Measurements from ENCODE around the gene GID8.
A peak's percentile ranks its signal among the peaks of the same experiment; 100 is the strongest.

GID8 gene

GRCh38 chr20:62938105-62938888 is at the start of gene GID8:
TSS of gene GID8 (plus strand) at chr20:62938147. CDS start at chr20:62941503, 3,356 bp downstream.
- DNase-seq: peak; percentile 28 to 31

GRCh38 chr20:62888406-62888805 is 49.5 kb upstream of the GID8 start:
- no peak for DNase-seq

DNA sequence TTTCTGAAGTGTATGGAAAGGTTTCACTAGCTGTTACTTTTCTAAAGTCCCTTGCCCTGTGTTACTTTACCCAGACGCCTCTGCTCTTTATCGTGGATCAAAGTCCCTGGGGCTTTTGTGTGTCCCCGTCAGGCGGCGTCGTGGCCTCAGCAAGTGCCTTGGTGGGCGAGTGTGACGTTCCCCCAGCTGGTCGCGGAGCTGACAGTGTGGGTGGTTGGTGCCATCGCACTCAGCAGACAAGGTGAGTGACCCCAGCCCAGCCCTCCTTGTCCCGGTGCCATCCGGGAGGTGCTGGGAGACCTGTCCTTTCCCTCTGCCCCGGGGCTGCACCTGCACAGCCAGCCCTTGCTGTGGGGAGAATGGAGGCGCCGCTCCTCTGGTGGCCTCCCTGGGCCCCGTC is 49.0 kb upstream of the GID8 start:
- no peak for DNase-seq

GRCh38 chr20:62889411-62889810 is 48.5 kb upstream of the GID8 start:
- DNase-seq: no peak

- DNase-seq: no peak
These were observed 48.1 kb upstream of the GID8 start for GRCh38 chr20:62889871-62890270.

- DNase-seq: no peak
These were observed 47.5 kb upstream of the GID8 start for GRCh38 chr20:62890444-62890843.

- peak in 1 of 2 experiments; percentile 22 for DNase-seq
These were observed 46.8 kb upstream of the GID8 start for GRCh38 chr20:62891111-62891510.

GRCh38 chr20:62892348-62893304 is 45.3 kb upstream of the GID8 start:
- no peak for DNase-seq

GRCh38 chr20:62893700-62894099 is 44.2 kb upstream of the GID8 start:
- DNase-seq: no peak

- DNase-seq: no peak
These were observed 43.7 kb upstream of the GID8 start for GRCh38 chr20:62894261-62894660.

DNA sequence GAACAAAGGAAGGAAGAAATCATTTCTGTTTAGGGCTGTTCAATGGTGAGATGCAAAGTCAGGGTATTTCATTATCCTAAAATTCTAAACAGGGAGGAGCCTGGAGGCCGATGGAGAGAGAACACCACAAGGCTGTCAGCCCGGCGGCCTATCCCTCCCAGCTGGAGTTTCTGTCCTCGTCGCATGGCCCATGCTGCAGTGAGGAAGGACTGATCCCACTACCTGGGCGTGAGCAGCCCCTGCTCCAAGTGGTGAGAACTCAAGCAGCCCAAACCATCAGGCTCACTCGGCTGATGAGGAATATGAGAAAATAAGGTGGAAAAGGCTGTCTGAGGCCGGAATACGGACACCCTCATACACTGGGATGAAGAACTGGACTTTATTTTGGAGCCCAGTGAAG is 42.4 kb upstream of the GID8 start:
- DNase-seq: no peak

DNA sequence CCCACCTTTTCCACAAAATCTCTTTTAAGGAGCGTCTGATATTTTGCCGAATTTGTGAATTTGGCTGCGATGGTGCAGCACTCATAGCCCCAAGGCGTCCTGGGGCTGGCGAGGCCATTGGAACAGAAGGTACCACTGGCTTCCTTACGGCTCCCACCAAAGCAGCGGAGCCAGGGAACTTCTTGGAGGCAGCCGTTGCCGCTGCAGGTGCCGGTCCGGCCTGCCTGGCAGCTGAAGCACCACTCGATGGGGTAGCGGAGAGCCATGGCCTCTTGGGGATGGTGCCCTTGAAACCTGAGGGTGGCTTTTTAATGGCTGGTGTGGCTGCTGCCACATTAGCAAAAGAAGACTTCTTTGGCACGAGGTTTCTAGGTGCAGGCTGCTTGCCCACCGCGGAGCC is 41.4 kb upstream of the GID8 start:
- no peak for DNase-seq

DNA sequence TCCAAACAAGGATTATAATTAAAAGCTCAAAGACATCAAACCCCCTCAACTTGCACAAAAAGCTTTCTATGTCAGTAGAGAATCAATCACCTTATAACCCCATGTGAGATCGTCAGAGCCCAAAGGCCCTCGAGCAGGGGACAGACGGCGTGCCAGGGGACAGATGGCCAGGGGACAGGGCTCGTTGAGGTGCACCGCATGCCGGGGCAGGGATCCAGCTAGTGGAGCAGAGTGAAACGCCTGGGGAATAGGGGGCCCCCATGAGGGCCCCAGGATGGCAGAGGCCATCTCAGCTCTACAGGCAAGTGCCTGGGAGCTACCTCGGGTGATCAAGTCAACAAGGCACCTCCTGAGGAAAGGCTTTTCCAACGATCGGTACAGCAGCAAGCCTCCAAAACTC is 40.3 kb upstream of the GID8 start:
- no peak for DNase-seq

- DNase-seq: no peak
These were observed 39.6 kb upstream of the GID8 start for GRCh38 chr20:62898093-62898964.

GRCh38 chr20:62898970-62899632 is 38.8 kb upstream of the GID8 start:
- DNase-seq: no peak

GRCh38 chr20:62899633-62900051 is 38.3 kb upstream of the GID8 start:
- DNase-seq: no peak

GRCh38 chr20:62900052-62900691 is 37.8 kb upstream of the GID8 start:
- DNase-seq: peak; percentile 67 to 69

DNA sequence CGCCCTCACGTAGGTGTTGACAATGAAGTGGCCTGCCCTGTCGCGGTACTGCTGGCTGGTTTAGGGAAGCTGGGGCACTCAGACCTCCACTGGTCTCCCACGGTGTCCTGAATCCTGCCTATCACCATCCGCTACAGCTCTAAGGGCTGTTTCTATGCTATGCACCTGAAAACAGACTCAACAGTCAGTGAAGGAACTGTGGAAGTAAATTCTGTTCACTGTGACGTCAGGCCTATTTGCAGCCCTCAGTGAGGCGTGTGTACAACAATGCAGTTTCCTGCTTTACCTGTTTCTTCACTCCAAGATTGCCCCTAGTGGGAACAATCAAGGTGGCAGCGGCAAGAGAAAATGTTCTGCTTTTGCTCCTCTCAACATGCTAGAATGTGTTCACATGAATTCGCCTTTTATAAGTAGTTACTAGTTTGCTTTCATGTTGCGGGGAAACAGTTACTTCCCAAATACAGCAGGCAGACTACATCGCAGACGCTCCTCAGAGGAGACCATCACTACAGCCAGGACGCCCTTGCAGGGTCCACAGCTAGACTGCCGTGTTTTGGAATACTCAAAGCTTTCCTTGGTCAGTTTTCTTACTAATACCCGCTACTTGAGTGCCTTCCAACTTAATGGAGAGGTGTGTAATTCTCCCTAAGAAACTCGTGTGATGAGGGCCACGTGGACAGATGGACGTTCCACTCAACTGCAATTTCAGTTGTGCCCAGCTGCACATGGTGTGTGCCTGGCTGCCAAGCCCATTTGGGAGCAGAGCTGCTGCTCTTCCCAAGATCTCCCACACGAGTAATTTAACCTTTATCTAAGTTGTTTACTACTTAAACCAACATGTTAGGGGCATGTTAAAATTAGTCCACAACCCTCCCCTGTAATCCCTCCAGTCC is 37.0 kb upstream of the GID8 start:
- no peak for DNase-seq

DNA sequence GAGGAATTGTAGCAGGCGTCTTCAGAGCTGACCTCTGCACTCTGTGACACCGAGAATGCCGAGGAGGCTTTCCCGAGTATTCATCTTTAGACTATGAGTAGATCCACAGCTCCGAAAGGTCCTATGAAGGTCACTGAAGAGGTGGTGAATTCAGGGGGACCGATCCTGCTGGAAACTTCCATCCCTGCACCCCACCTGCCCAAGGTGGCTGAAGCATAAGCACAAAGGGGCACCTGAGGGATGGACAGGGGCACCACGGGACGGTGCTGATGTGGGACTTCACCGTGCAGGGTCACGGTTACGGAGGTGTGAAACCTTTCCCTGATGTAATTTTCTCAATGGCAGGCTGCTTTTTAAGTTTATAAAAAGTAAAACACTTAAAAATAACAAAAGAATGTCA is 36.1 kb upstream of the GID8 start:
- DNase-seq: no peak

- no peak for DNase-seq
These were observed 34.9 kb upstream of the GID8 start for GRCh38 chr20:62902926-62903615.
